Adipose tissue (tissue), 3 donors: ENCODE results near the gene RBM26. TPM values are rescaled to one million over a fixed set of nuclear protein-coding genes. Genes with fewer than 3 reads are reported as not detected.
"Not testable (repeated sequence)": the region's sequence is repeated elsewhere in the genome, so short reads cannot be mapped to it uniquely, and the experiment has no call there.

ENCODE experiments used
- H3K27ac ChIP-seq: one replicate; pipeline ENCODE4 v1.5.1; 2013; ENCODE audit warnings: low read depth, low read length
- WGBS, 3 donors: extraction: QIAGEN DNeasy Blood & Tissue Kit; methylation state at CpG; one replicate each; pipeline ENCODE4 v1.1.7; 2013; 5-methylcytosine and 5-hydroxymethylcytosine counted together
- polyA plus RNA-seq, 3 donors: library from polyadenylated mRNA; stranded (reverse); fragments of 200-250 nt; gene quantifications; one replicate each; pipeline ENCODE4 v1.2.3, GENCODE V29; 2013
- donor health status: healthy with polysubstance abuse.
- donor health status: Bipolar disorder and iron deficiency.
- donor health status: healthy.

RBM26 gene
- polyA plus RNA-seq, 3 donors = 8.2 to 15.2 (median 12.5) TPM

GRCh38 chr13:79353693-79354092, 52.4 kb downstream of the RBM26 start:
- H3K27ac ChIP-seq = no peak overlapping the region
- WGBS, 3 donors = 44 to 78% (median 72%) methylated on average over 2 of the region's 2 CpGs

- H3K27ac ChIP-seq = no peak overlapping the region
These were observed 53.9 kb downstream of the RBM26 start for GRCh38 chr13:79352107-79352506.

- WGBS, 3 donors = 95 to 99% (median 97%) methylated on average over 10 of the region's 10 CpGs
- H3K27ac ChIP-seq = not testable (repeated sequence)
These were observed 56.4 kb downstream of the RBM26 start for GRCh38 chr13:79349608-79350007.

DNA sequence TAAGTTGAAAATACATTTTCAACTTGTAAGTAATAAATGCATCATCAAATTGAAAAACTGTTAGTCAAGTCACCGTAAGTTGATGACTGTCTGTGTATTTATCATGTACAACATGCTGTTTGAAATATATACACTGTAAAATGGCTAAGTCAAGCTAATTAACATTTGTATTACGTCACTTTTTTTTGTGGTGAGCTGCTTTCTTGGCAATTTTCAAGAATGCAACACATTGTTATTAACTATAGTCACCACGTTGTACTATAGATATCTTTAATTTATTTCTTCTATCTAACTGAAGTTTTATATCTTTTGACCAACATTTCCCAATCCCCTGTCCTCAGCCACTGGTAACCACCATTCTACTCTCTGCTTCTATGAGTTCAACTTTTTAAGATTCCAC, 57.0 kb downstream of the RBM26 start:
- no peak overlapping the region for H3K27ac ChIP-seq
- 84 to 94% (median 91%) methylated on average over 3 of the region's 3 CpGs for WGBS, 3 donors

DNA sequence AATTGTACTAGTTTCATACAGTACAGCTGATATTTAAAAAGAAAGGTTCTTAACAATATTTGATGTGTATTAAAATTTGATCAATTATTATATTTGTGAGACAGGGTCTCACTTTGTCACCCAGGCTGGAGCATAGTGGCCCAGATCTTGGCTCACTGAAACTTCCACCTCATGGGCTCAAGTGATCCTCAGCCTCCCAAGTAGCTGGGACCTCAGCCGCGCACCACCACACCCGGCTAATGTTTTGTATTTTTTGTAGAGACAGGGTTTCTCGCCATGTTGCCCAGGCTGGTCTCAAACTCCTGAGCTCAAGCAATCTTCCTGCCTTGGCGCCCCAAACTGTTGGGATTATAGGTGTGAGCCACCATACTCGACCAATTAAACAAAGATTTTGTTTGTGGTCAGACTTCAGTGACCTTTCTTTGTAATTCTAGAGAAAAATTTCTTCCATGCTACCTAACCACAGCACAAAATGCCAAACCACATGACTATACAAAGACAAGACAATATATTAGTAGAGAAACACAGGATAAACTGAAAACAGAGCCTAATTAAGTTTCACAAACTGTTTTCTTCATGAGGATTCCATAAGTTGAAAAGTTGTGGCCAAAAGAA, 59.6 kb downstream of the RBM26 start:
- H3K27ac ChIP-seq = no peak overlapping the region
- WGBS, 3 donors = 94 to 96% (median 95%) methylated on average over 6 of the region's 6 CpGs

DNA sequence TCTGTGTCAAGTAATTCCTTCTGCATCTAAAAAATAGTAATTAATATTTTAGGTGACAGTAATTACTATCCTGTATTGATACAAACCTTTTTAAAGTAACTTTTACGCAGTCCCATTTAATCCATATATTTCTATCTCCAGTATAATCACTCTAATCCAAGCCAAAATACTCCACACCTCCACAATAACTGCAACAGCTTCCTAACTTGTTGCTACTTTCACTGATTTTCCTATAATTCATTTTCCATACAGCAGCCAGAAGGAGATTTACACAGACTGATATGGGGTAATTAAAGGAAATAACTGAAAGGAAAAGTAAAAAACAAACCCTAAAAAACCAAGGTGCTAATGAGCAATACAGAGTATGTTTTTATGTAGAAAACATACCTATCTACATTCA, 64.9 kb downstream of the RBM26 start:
- WGBS, 3 donors = 98 to 100% (median 99%) methylated on average over 1 of the region's 1 CpG
- H3K27ac ChIP-seq = no peak overlapping the region

- 89 to 91% (median 90%) methylated on average over 2 of the region's 2 CpGs for WGBS, 3 donors
These were observed 65.6 kb downstream of the RBM26 start for GRCh38 chr13:79340490-79340889.

GRCh38 chr13:79338343-79338742, 67.7 kb downstream of the RBM26 start:
- no peak overlapping the region for H3K27ac ChIP-seq
- WGBS, 3 donors = 94 to 96% (median 94%) methylated on average over 3 of the region's 3 CpGs

More at GRCh38 chr13:79340490-79340889, 65.6 kb downstream of the RBM26 start:
- H3K27ac ChIP-seq = no peak overlapping the region

- H3K27ac ChIP-seq = no peak overlapping the region
- WGBS, 3 donors = 78 to 84% (median 83%) methylated on average over 12 of the region's 12 CpGs
These were observed 69.1 kb downstream of the RBM26 start for GRCh38 chr13:79336966-79337365.

DNA sequence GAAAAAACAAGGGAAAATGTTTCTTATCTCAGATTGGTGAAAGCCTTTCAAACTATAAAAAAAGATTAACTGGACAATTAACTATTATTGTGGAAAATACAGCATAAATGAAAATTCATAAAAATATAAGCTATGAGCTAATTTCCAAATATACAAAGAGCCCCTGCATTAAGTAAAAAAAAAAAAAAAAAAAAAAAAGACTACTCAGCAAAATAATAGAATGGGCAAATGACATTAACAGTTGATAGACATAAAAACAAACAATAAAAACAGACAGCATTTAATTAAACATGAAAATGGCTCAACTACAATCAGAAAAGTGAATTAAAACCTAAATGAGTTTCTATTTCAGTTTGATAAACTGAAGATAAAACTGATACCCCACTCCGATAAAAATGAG, 77.5 kb downstream of the RBM26 start:
- 93 to 94% (median 93%) methylated on average over 1 of the region's 1 CpG for WGBS, 3 donors

GRCh38 chr13:79320433-79320832, 85.6 kb downstream of the RBM26 start:
- 90 to 97% (median 91%) methylated on average over 1 of the region's 1 CpG for WGBS, 3 donors
- no peak overlapping the region for H3K27ac ChIP-seq

More for the DNA sequence above, 77.5 kb downstream of the RBM26 start:
- H3K27ac ChIP-seq = no peak overlapping the region

DNA sequence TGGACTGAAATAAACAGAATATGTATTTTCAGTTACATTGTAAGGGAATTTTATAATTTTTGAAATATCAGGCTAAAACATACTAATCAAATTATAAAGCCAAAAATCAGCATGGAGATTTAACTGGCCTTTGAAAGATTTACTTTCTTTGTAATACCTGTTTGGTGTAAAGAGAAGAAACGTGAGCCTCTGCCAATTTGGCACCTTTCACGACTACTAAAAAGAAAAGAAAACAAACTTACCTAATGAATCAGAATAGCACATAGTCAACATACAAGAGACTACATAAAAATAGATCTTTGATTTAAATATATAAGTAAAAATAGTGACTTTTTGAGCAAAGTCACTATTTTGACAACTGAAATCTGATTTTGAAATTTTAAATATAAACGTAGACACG, 87.4 kb downstream of the RBM26 start:
- WGBS, 3 donors = 65 to 89% (median 88%) methylated on average over 4 of the region's 4 CpGs
- H3K27ac ChIP-seq = no peak overlapping the region

- 92 to 97% (median 93%) methylated on average over 2 of the region's 2 CpGs for WGBS, 3 donors
- no peak overlapping the region for H3K27ac ChIP-seq
These were observed 88.2 kb downstream of the RBM26 start for GRCh38 chr13:79317856-79318255.

GRCh38 chr13:79314652-79315051, 91.4 kb downstream of the RBM26 start:
- WGBS, 3 donors = 55 to 72% (median 67%) methylated on average over 3 of the region's 3 CpGs

DNA sequence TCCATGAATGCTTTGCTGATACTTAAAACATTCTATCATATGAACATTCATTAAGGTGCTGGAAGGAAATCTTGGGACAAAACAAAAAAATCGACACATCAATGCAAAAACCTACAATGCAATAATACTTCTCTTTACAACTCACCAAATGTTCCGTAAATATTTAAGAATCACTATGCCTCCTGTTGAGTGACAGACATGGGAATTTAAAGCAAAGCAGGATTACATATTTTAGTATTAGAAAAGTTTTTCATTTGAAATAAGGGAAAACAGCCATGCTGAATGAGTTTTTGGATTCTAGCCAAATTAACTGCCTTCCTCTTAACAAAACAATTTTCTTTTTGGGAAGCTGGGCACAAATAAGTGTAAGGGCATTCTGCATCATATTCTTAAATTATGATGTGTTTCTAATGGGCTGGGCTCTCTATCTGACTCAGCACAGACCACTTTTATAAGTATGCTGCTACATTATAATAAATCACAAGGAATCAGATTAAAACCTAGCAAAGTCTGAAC, 93.7 kb downstream of the RBM26 start:
- no peak overlapping the region for H3K27ac ChIP-seq
- 48 to 75% (median 70%) methylated on average over 2 of the region's 2 CpGs for WGBS, 3 donors

More at GRCh38 chr13:79314652-79315051, 91.4 kb downstream of the RBM26 start:
- no peak overlapping the region for H3K27ac ChIP-seq

- H3K27ac ChIP-seq = no peak overlapping the region
- WGBS, 3 donors = 45 to 63% (median 47%) methylated on average over 3 of the region's 3 CpGs
These were observed 94.7 kb downstream of the RBM26 start for GRCh38 chr13:79311386-79311785.

DNA sequence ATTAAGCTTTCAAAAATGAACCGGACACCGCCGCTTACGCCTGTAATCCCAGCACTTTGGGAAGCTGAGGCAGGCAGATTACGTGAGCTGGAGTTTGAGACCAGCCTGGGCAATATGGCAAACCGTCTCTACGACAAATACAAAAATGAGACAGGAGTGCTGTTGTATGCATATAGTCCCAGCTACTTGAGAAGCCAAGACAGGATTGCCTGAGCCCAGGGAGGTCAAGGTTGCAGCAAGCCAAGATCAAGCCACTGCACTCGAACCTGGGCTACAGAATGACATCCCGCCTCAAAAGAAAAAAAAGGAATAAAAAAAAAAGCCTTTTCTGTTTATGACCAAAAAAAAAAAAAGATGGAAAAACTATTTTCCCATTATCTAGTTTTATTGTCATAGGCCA, 96.4 kb downstream of the RBM26 start:
- WGBS, 3 donors = 83 to 89% (median 88%) methylated on average over 9 of the region's 9 CpGs
- no peak overlapping the region for H3K27ac ChIP-seq

DNA sequence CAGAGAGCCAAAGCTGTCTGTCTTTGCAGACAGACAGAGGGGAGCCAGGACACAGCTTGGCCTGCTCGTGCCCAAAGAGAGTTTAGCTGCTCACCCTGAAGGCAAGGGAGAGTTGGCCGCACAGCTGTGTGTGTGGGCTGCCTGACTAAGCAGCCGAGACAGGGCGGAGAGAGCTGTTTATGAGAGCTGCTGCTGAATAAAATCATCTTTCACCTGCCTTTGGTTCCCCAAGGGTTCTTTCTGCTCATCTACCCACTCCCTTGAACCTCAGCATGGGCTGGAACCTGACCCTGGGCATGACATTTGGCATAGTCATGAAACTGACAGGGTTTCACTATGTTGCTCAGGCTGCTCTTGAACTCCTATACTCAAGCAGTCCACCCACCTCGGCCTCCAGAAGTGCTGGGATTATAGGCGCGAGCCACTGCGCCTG, 98.2 kb downstream of the RBM26 start:
- no peak overlapping the region for H3K27ac ChIP-seq
- WGBS, 3 donors = 50 to 66% (median 60%) methylated on average over 8 of the region's 8 CpGs

DNA sequence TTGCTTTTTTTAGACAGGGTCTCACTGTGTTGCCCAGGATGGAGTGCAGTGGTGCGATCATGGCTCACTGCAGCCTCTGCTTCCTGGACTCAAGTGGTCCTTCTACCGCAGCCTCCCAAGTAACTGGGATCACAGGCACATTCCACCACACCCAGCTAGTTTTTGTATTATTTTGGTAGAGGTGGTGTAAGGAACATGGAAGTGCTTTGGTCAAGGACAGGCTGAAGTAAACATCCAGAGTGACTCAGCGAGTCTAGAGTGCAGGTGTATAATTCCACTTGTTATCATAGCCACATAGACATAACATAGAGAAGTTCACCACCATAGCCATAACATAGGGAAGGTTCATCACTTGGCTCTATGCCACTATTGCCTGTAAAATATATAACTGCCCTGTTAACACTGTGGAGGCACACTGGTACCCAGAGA, 98.6 kb downstream of the RBM26 start:
- no peak overlapping the region for H3K27ac ChIP-seq
- WGBS, 3 donors = 85 to 96% (median 91%) methylated on average over 3 of the region's 3 CpGs

- 70 to 83% (median 71%) methylated on average over 1 of the region's 1 CpG for WGBS, 3 donors
- H3K27ac ChIP-seq = no peak overlapping the region
These were observed 99.4 kb downstream of the RBM26 start for GRCh38 chr13:79306650-79307049.
